Measurements from ENCODE around the gene LCN6. TPM values are rescaled to one million over a fixed set of nuclear protein-coding genes. Genes with fewer than 3 reads are reported as not detected.

Gene LCN6
- total and polyA plus RNA-seq, 9 of the 15 experiments (the other 6 are each of a cell fraction or from before 2014, with no cell fraction given): 0.10 to 0.45 (median 0.37) TPM; not detected in 5

DNA sequence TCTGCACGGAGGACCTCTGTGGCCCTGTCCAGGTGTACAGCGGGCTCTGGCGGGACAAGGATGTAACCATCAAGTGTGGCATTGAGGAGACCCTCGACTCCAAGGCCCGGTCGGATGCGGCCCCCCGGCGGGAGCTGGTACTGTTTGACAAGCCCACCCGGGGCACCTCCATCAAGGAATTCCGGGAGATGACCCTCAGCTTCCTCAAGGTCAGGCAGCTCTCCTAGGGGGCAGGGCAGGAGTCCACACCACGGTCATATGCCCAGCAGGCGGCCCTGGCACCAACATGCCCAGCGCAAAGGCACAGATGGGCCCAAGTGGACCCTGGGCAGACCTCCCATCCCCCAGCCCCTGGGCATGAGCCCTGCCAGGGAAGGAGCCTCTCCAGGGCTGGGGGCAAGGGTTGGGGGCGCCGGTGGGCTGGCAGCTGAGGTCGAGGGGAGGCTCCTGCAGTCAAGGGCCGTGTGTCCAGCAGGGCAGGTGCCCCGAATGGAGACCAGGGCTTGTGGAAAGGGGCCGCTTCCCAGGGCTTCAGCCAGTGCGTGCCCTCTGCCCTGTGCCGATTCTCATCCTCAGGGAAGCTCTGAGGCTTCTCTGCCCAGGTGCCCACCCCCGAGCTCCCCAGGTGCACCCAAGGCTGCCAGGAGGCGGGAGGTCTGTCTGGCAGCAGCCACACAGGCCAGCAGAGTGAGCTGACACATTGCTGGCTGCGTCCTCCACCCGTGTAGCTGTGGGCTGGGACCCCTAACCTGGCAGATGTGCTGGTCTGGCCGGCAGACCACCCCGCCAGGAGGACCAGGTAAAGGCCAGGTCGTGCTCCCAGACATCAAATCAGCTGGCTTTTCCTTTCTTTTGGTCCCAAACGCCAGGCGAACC, 26.0 kb downstream of the LCN6 start (continued):
- TF ChIP-seq NFYB (IDR thresholded peaks at IDR 0.05; ENCODE audit: extremely low read depth, insufficient read length) (no peak), BHLHE40 (IDR thresholded peaks at IDR 0.05; ENCODE audit: low read length) (no peak), EP400 (IDR thresholded peaks at IDR 0.05) (no peak), FOS (IDR thresholded peaks at IDR 0.05; ENCODE audit: extremely low read depth, insufficient read length) (no peak), CTBP1 (IDR thresholded peaks at IDR 0.05; ENCODE audit: borderline replicate concordance) (no peak), FOXA3 (CRISPR knock-in tag; conservative IDR thresholded peaks at IDR 0.05 in 1 of 2, IDR thresholded peaks at IDR 0.05 in 1 of 2) (no peak), CBX1 (IDR thresholded peaks at IDR 0.05; ENCODE audit: low read depth) (no peak), MXI1 (IDR thresholded peaks at IDR 0.05; ENCODE audit: low read depth, low read length) (no peak), SRSF1 (IDR thresholded peaks at IDR 0.05; ENCODE audit: low read depth, low read length) (0 out of 2 replicates have a peak, but pooled peaks have one; percentile 14), HINFP (tag; conservative IDR thresholded peaks at IDR 0.05; ENCODE audit: low read depth) (no peak), ZNF445 (CRISPR knock-in tag; IDR thresholded peaks at IDR 0.05; ENCODE audit: low read depth) (no peak), PTBP1 (IDR thresholded peaks at IDR 0.05; ENCODE audit: low read depth, low read length) (peak; percentile 6; the same call in 1 of the 2 replicates), POLR2A (conservative IDR thresholded peaks at IDR 0.05) (no peak; the same call in 1 of the 2 replicates), MAFG (tag; conservative IDR thresholded peaks at IDR 0.05) (no peak), ARNT (IDR thresholded peaks at IDR 0.05) (no peak), CBX8 (IDR thresholded peaks at IDR 0.05; ENCODE audit: borderline replicate concordance, extremely low read depth, low read depth, low read length, poor library complexity, severe bottlenecking) (no peak), RBBP5 (IDR thresholded peaks at IDR 0.05; ENCODE audit: borderline replicate concordance, insufficient read depth, low read length, poor library complexity, severe bottlenecking) (peak; percentile 33), ELF2 (CRISPR knock-in tag; IDR thresholded peaks at IDR 0.05) (no peak), ZFP91 (CRISPR knock-in tag; IDR thresholded peaks at IDR 0.05) (no peak), ZNF76 (CRISPR knock-in tag; IDR thresholded peaks at IDR 0.05; ENCODE audit: borderline replicate concordance) (no peak)
- TF ChIP-seq, protein P1, sequence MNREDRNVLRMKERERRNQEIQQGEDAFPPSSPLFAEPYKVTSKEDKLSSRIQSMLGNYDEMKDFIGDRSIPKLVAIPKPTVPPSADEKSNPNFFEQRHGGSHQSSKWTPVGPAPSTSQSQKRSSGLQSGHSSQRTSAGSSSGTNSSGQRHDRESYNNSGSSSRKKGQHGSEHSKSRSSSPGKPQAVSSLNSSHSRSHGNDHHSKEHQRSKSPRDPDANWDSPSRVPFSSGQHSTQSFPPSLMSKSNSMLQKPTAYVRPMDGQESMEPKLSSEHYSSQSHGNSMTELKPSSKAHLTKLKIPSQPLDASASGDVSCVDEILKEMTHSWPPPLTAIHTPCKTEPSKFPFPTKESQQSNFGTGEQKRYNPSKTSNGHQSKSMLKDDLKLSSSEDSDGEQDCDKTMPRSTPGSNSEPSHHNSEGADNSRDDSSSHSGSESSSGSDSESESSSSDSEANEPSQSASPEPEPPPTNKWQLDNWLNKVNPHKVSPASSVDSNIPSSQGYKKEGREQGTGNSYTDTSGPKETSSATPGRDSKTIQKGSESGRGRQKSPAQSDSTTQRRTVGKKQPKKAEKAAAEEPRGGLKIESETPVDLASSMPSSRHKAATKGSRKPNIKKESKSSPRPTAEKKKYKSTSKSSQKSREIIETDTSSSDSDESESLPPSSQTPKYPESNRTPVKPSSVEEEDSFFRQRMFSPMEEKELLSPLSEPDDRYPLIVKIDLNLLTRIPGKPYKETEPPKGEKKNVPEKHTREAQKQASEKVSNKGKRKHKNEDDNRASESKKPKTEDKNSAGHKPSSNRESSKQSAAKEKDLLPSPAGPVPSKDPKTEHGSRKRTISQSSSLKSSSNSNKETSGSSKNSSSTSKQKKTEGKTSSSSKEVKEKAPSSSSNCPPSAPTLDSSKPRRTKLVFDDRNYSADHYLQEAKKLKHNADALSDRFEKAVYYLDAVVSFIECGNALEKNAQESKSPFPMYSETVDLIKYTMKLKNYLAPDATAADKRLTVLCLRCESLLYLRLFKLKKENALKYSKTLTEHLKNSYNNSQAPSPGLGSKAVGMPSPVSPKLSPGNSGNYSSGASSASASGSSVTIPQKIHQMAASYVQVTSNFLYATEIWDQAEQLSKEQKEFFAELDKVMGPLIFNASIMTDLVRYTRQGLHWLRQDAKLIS (CRISPR knock-in tag; IDR thresholded peaks at IDR 0.05): no peak

Measured in K562 (cell line).